ENCODE data around the gene SH2B3. TPM values are rescaled to one million over a fixed set of nuclear protein-coding genes. Genes with fewer than 3 reads are reported as not detected.

SH2B3 gene
- total and polyA plus RNA-seq, 2 of the 13 experiments (the other 11 are each of a cell fraction or from before 2014, with no cell fraction given), result 6.8 to 6.9 TPM

- TF ChIP-seq ZNF574 (CRISPR knock-in tag; IDR thresholded peaks at IDR 0.05), result no peak
- TF ChIP-seq ZNF143 (CRISPR knock-in tag; IDR thresholded peaks at IDR 0.05), result no peak
- no peak for TF ChIP-seq ZNF275 (CRISPR knock-in tag; IDR thresholded peaks at IDR 0.05; ENCODE audit: borderline replicate concordance)
- TF ChIP-seq MLX (CRISPR knock-in tag; IDR thresholded peaks at IDR 0.05), result no peak
- no peak for TF ChIP-seq ZNF569 (CRISPR knock-in tag; IDR thresholded peaks at IDR 0.05; ENCODE audit: borderline replicate concordance)
- no peak for TF ChIP-seq ZNF12 (CRISPR knock-in tag; IDR thresholded peaks at IDR 0.05)
- TF ChIP-seq KAT8 (CRISPR knock-in tag; IDR thresholded peaks at IDR 0.05), result no peak
- TF ChIP-seq KDM5B (CRISPR knock-in tag; IDR thresholded peaks at IDR 0.05; ENCODE audit: borderline replicate concordance), result no peak; the same call in 1 of the 2 replicates
- no peak for TF ChIP-seq PAX8 (CRISPR knock-in tag; IDR thresholded peaks at IDR 0.05; ENCODE audit: borderline replicate concordance)
- TF ChIP-seq BORCS8-MEF2B (CRISPR knock-in tag; IDR thresholded peaks at IDR 0.05), result peak; percentile 7; the same call in 1 of the 2 replicates
- no peak for TF ChIP-seq ZNF296 (CRISPR knock-in tag; conservative IDR thresholded peaks at IDR 0.05)
- TF ChIP-seq ZNF691 (CRISPR knock-in tag; IDR thresholded peaks at IDR 0.05; ENCODE audit: borderline replicate concordance, low read depth), result no peak
- no peak for TF ChIP-seq NCOR1 (IDR thresholded peaks at IDR 0.05; ENCODE audit: borderline replicate concordance, low read length)
- TF ChIP-seq ZNF382 (CRISPR knock-in tag; IDR thresholded peaks at IDR 0.05; ENCODE audit: borderline replicate concordance), result no peak
- no peak for TF ChIP-seq MTF2 (CRISPR knock-in tag; IDR thresholded peaks at IDR 0.05; ENCODE audit: borderline replicate concordance)
- no peak for TF ChIP-seq ZMYM2 (CRISPR knock-in tag; IDR thresholded peaks at IDR 0.05)
- no peak for TF ChIP-seq MTF1 (CRISPR knock-in tag; IDR thresholded peaks at IDR 0.05)
- TF ChIP-seq ZNF687 (CRISPR knock-in tag; IDR thresholded peaks at IDR 0.05), result no peak
- no peak for TF ChIP-seq HIVEP1 (CRISPR knock-in tag; IDR thresholded peaks at IDR 0.05)
- TF ChIP-seq HES4 (CRISPR knock-in tag; IDR thresholded peaks at IDR 0.05; ENCODE audit: borderline replicate concordance), result no peak
These were observed 46.4 kb upstream of the SH2B3 start (continued) for GRCh38 chr12:111359231-111359913.

Data from HepG2 (cell line).